SK-N-SH treated with all-trans-retinoic acid at 6 μM for 48 hours (cell line): ENCODE data around the gene SLC38A2.

Experiments
- ATAC-seq: fragments of 200-7000 bp; cut with Tn5 transposase; 3 replicates; pipeline ENCODE4 v1.9.1; 2020; ENCODE audit warnings: mild to moderate bottlenecking, moderate library complexity
- ARNTL ChIP-seq: fragments of 450-650 bp; formaldehyde crosslinking; IDR thresholded peaks from 2 replicates; pipeline ENCODE4 v1.5.0; 2020; ENCODE audit warnings: low read depth, mild to moderate bottlenecking, moderate library complexity, borderline replicate concordance
- BACH2 ChIP-seq: fragments of 250-450 bp; sonication (Bioruptor Pico); IDR thresholded peaks from 2 replicates; pipeline ENCODE4 v1.9.0; 2021; ENCODE audit warnings: mild to moderate bottlenecking, borderline replicate concordance
- CREB5 ChIP-seq: fragments of 250-450 bp; sonication (Bioruptor Pico); IDR thresholded peaks from 2 replicates; pipeline ENCODE4 v1.5.1; 2020; ENCODE audit warnings: low read depth, mild to moderate bottlenecking, moderate library complexity
- CSDC2 ChIP-seq: fragments of 250-450 bp; sonication (Bioruptor Pico); IDR thresholded peaks from 2 replicates; pipeline ENCODE4 v1.5.0; 2020; ENCODE audit warnings: mild to moderate bottlenecking, moderate library complexity
- CSRNP3 ChIP-seq: fragments of 250-450 bp; sonication (Bioruptor Pico); IDR thresholded peaks from 2 replicates; pipeline ENCODE4 v1.5.1; 2021; ENCODE audit warnings: mild to moderate bottlenecking, moderate library complexity
- ESRRG ChIP-seq: fragments of 250-450 bp; sonication (Bioruptor Pico); IDR thresholded peaks from 2 replicates; pipeline ENCODE4 v1.6.1; 2021; ENCODE audit warnings: mild to moderate bottlenecking
- GLIS3 ChIP-seq: fragments of 250-450 bp; sonication (Bioruptor Pico); IDR thresholded peaks from 2 replicates; pipeline ENCODE4 v1.5.0; 2020; ENCODE audit warnings: mild to moderate bottlenecking, moderate library complexity
- ISL1 ChIP-seq: fragments of 250-450 bp; sonication (Bioruptor Pico); IDR thresholded peaks from 2 replicates; pipeline ENCODE4 v2.1.2; 2022; ENCODE audit warnings: mild to moderate bottlenecking, moderate library complexity
- OSR1 ChIP-seq: fragments of 250-450 bp; sonication (Bioruptor Pico); IDR thresholded peaks from 2 replicates; pipeline ENCODE4 v1.8.0; 2022; ENCODE audit warnings: moderate library complexity, mild to moderate bottlenecking, inconsistent platforms
- PATZ1 ChIP-seq: fragments of 250-450 bp; sonication (Bioruptor Pico); IDR thresholded peaks from 2 replicates; pipeline ENCODE4 v1.8.0; 2020; ENCODE audit warnings: mild to moderate bottlenecking, moderate library complexity, borderline replicate concordance
- POU6F1 ChIP-seq: fragments of 250-450 bp; sonication (Bioruptor Pico); IDR thresholded peaks from 2 replicates; pipeline ENCODE4 v1.8.0; 2021; ENCODE audit warnings: low read depth, mild to moderate bottlenecking, moderate library complexity, borderline replicate concordance
- RARB ChIP-seq: fragments of 250-450 bp; sonication (Bioruptor Pico); IDR thresholded peaks from 2 replicates; pipeline ENCODE4 v1.8.0; 2021; ENCODE audit warnings: mild to moderate bottlenecking, moderate library complexity
- SNAI2 ChIP-seq: fragments of 250-450 bp; sonication (Bioruptor Pico); IDR thresholded peaks from 2 replicates; pipeline ENCODE4 v1.5.0; 2020; ENCODE audit warnings: mild to moderate bottlenecking, moderate library complexity
- TCF4 ChIP-seq: fragments of 250-450 bp; sonication (Bioruptor Pico); IDR thresholded peaks from 2 replicates; pipeline ENCODE4 v1.8.0; 2021; ENCODE audit warnings: mild to moderate bottlenecking, moderate library complexity, borderline replicate concordance
- TOX ChIP-seq: fragments of 250-450 bp; sonication (Bioruptor Pico); IDR thresholded peaks from 2 replicates; pipeline ENCODE4 v1.8.0; 2021; ENCODE audit warnings: mild to moderate bottlenecking, moderate library complexity, borderline replicate concordance
- TSHZ2 ChIP-seq: fragments of 250-450 bp; sonication (Bioruptor Pico); IDR thresholded peaks from 2 replicates; pipeline ENCODE4 v1.5.0; 2020; ENCODE audit warnings: mild to moderate bottlenecking, moderate library complexity
- ZC3H10 ChIP-seq: fragments of 250-450 bp; sonication (Bioruptor Pico); IDR thresholded peaks from 2 replicates; pipeline ENCODE4 v1.5.1; 2021; ENCODE audit warnings: mild to moderate bottlenecking, moderate library complexity
- ZFP3 ChIP-seq: fragments of 250-450 bp; sonication (Bioruptor Pico); IDR thresholded peaks from 2 replicates; pipeline ENCODE4 v1.5.0; 2020; ENCODE audit warnings: mild to moderate bottlenecking, moderate library complexity
- ZFP30 ChIP-seq: fragments of 450-650 bp; formaldehyde crosslinking; IDR thresholded peaks from 2 replicates; pipeline ENCODE4 v1.5.0; 2022; ENCODE audit warnings: mild to moderate bottlenecking, moderate library complexity
- ZNF565 ChIP-seq: fragments of 450-650 bp; formaldehyde crosslinking; conservative IDR thresholded peaks from 2 replicates; pipeline ENCODE4 v1.5.0; 2020; ENCODE audit warnings: low read depth, mild to moderate bottlenecking, moderate library complexity
- ZNF70 ChIP-seq: fragments of 450-650 bp; formaldehyde crosslinking; IDR thresholded peaks from 2 replicates; pipeline ENCODE4 v1.5.0; 2020; ENCODE audit warnings: mild to moderate bottlenecking, moderate library complexity
- ZNF8 ChIP-seq: fragments of 450-650 bp; formaldehyde crosslinking; IDR thresholded peaks from 2 replicates; pipeline ENCODE4 v1.5.0; 2020; ENCODE audit warnings: mild to moderate bottlenecking, moderate library complexity

The SLC38A2 gene

GRCh38 chr12:46383654-46384450 lies 11.3 kb upstream of the SLC38A2 start:
- ATAC-seq: peak; percentile 80
- TF ChIP-seq TSHZ2 (CRISPR knock-in tag) (peak; percentile 58; the same call in 1 of the 2 replicates), CSRNP3 (no peak), ZFP30 (CRISPR knock-in tag) (no peak), CREB5 (0 out of 2 replicates have a peak, but pooled peaks have one; percentile 25), ARNTL (CRISPR knock-in tag) (no peak), TCF4 (CRISPR knock-in tag) (no peak), RARB (CRISPR knock-in tag) (no peak), POU6F1 (CRISPR knock-in tag) (no peak), BACH2 (CRISPR knock-in tag) (no peak), ZC3H10 (CRISPR knock-in tag) (0 out of 2 replicates have a peak, but pooled peaks have one; percentile 37), ZNF8 (CRISPR knock-in tag) (no peak), GLIS3 (CRISPR knock-in tag) (peak; percentile 41; the same call in 1 of the 2 replicates), OSR1 (CRISPR knock-in tag) (no peak)

- peak; percentile 82 for ATAC-seq
- TF ChIP-seq GLIS3 (CRISPR knock-in tag): no peak
- no peak for TF ChIP-seq ZNF565
- TF ChIP-seq ZNF70: no peak
- TF ChIP-seq SNAI2 (CRISPR knock-in tag): peak; percentile 67; the same call in 1 of the 2 replicates
- TF ChIP-seq ESRRG: no peak
- TF ChIP-seq ZNF8 (CRISPR knock-in tag): no peak; the same call in 1 of the 2 replicates
- TF ChIP-seq ISL1 (CRISPR knock-in tag): no peak; the same call in 1 of the 2 replicates
- 0 out of 2 replicates have a peak, but pooled peaks have one; percentile 57 for TF ChIP-seq CSDC2 (CRISPR knock-in tag)
- no peak for TF ChIP-seq RARB (CRISPR knock-in tag)
- TF ChIP-seq ARNTL (CRISPR knock-in tag): no peak
- no peak for TF ChIP-seq TOX
- peak; percentile 73; the same call in 1 of the 2 replicates for TF ChIP-seq PATZ1 (CRISPR knock-in tag)
- no peak for TF ChIP-seq ZFP3 (CRISPR knock-in tag)
- no peak for TF ChIP-seq ZC3H10 (CRISPR knock-in tag)
- TF ChIP-seq TSHZ2 (CRISPR knock-in tag): 0 out of 2 replicates have a peak, but pooled peaks have one; percentile 49
- no peak for TF ChIP-seq BACH2 (CRISPR knock-in tag)
- TF ChIP-seq CSRNP3: no peak
- TF ChIP-seq OSR1 (CRISPR knock-in tag): no peak
Observed at GRCh38 chr12:46382964-46383653, 10.5 kb upstream of the SLC38A2 start.
